Retinal pigment epithelial cell (primary cell): Measurements from ENCODE around the gene KLF4.

Source experiments
- DNase-seq: peaks from one replicate; pipeline ENCODE4 v3.0.0-alpha.2; 2010; ENCODE audit warnings: low read depth
- H3K4me3 ChIP-seq: 2 replicates; pipeline ENCODE4 v1.5.1; 2011; ENCODE audit warnings: mild to moderate bottlenecking, low read length, control low read depth, moderate library complexity
- TF ChIP-seq, protein P1 (sequence below): conservative IDR thresholded peaks from 2 replicates; pipeline ENCODE4 v1.5.1; 2011; ENCODE audit warnings: low read depth, low read length, control low read depth, inconsistent platforms

Gene KLF4

DNA sequence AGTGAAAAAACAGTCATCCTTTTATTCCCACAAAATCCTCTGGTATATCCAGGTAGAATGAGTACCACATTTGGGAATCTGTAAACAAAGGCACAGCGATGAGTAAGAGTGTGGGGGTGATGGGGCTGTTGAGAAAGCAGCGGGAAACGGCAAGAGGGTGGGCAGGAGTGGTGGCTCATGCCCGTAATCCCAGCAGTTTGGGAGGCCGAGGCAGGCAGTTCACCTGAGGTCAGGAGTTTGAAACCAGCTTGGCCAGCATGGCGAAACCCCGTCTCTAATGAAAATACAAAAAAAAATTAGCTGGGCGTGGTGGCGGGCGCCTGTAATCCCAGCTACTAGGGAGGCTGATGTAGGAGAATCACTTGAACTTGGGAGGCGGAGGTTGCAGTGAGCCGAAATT, 43.1 kb downstream of the KLF4 start:
- no peak overlapping the region for H3K4me3 ChIP-seq
- DNase-seq, result no peak
- TF ChIP-seq, protein P1, sequence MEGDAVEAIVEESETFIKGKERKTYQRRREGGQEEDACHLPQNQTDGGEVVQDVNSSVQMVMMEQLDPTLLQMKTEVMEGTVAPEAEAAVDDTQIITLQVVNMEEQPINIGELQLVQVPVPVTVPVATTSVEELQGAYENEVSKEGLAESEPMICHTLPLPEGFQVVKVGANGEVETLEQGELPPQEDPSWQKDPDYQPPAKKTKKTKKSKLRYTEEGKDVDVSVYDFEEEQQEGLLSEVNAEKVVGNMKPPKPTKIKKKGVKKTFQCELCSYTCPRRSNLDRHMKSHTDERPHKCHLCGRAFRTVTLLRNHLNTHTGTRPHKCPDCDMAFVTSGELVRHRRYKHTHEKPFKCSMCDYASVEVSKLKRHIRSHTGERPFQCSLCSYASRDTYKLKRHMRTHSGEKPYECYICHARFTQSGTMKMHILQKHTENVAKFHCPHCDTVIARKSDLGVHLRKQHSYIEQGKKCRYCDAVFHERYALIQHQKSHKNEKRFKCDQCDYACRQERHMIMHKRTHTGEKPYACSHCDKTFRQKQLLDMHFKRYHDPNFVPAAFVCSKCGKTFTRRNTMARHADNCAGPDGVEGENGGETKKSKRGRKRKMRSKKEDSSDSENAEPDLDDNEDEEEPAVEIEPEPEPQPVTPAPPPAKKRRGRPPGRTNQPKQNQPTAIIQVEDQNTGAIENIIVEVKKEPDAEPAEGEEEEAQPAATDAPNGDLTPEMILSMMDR, result no peak

DNA sequence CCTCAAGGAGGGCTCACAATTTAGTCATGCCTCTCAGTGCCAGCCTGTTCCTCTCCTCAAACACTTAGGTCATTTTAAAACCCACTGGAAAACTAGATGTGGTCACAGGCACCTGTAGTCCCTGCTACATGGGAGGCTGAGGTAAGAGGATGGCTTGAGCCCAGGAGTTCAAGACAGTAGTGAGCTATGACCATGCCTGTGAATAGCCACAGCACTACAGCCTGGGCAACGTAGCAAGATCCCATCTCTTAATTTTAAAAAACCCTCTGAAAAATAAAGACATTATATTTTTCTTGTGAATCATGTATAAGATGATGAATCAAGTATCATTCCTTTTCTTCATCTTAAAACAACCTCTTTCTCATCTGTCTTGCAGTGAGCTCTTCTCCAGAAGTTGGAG, 45.8 kb downstream of the KLF4 start:
- TF ChIP-seq, protein P1, result no peak
- DNase-seq, result no peak
- H3K4me3 ChIP-seq, result no peak overlapping the region

DNA sequence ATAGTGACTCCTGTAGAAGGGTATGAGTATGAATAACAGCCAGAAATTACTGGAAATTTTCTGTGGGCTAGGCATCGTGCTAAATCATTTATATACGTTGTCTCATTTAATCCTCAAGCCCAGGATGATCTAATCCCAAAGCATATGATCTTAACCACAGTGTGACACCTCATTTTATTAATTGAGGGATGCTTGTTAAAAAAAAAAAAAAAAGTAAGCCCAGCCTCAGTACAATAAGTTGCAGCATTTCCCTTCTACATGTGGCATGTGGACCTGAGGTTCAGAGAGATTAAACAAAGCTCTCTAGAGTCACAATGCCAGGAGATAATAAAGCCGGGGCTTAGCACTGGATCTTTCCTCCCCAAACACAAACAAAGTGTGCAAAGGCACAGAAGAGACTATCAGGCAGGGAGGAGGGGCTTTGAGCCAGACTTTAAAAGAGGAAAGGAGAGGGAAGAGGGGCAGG, 49.5 kb downstream of the KLF4 start:
- peak; percentile 5 for DNase-seq
- TF ChIP-seq, protein P1, result no peak
- H3K4me3 ChIP-seq, result no peak overlapping the region

DNA sequence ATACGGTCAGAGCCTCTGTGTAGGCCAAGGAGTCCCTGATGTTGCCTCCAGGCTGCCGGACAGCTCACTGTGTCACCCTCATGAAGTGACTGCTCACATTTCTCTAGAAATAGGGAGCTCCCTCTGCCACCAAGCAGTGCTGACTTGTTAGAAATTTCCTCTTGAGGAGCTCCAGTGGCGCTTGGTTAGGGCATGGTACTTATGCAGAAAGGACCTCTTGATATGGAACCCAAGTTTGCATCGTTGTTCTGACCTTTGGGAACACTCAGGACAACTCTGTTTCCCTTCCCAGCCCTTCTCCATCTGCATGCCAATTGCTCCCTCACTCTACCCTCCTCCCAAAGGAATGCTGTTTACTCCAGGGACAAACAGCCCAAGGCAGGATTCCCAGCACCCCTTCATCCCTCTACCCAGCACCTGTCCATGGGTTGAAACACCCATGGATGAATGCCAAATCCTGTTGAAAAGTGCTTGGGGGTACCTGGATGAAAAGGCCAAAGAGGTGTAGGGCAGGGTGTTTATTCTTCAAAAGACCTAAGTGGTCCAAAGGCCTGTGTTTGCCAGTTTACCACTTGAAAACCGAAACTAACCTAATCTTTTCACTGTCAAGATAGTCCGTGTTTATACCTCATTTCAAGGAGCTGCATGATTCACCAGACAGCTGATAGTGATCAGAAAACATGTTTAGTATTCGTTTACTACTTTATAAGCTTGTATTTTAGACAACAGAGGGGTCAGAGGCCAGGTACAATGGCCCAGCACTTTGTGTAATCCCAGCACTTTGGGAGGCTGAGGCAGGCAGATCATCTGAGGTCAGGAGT, 51.1 kb downstream of the KLF4 start:
- TF ChIP-seq, protein P1, result no peak
- no peak for DNase-seq
- H3K4me3 ChIP-seq, result no peak overlapping the region

GRCh38 chr9:107437716-107438115, 51.9 kb downstream of the KLF4 start:
- no peak for DNase-seq
- TF ChIP-seq, protein P1, result no peak
- H3K4me3 ChIP-seq, result no peak overlapping the region

DNA sequence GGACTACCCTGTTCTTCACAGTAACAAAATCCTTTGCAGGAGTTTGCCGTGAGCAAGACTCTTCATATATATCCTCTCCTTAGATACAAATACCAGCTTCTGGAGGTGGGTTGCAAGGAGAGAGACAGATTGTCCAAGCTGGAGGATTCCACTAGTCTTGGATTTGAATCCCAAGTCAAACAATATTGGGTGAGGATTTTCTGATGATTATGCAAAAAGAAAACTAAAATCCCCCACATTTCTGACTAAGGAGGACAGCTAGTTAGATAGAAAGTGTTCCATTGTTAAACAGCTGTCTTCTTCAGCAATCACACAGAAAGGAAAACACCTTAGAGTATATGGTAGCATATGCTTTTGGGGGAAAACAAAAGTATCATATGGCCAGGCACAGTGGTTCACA, 54.2 kb downstream of the KLF4 start:
- no peak for DNase-seq
- TF ChIP-seq, protein P1, result no peak
- no peak overlapping the region for H3K4me3 ChIP-seq
